Keratinocyte (primary cell): ENCODE data around the gene TSGA10. TPM values are rescaled to one million over a fixed set of nuclear protein-coding genes. Genes with fewer than 3 reads are reported as not detected.
"Not testable (repeated sequence)": the region's sequence is repeated elsewhere in the genome, so short reads cannot be mapped to it uniquely, and the experiment has no call there.

Experiments
- DNase-seq: peaks from one replicate; pipeline ENCODE4 v3.0.0-alpha.2; 2011; ENCODE audit warnings: low read depth, missing footprints, low spot score
- FAIRE-seq: peaks from 2 replicates; lab custom pipeline; 2011; peaks lifted over from hg19 to GRCh38; lab: Jason Lieb, UNC
- H2AFZ ChIP-seq: 2 replicates; pipeline ENCODE4 v1.6.0; 2012; ENCODE audit warnings: low read length, control low read depth, inconsistent platforms; ENCODE audit not compliant: control insufficient read depth
- H3K27ac ChIP-seq: 2 replicates; pipeline ENCODE4 v1.5.1; 2011; ENCODE audit warnings: low read length; ENCODE audit not compliant: control insufficient read depth, insufficient read depth
- H3K27me3 ChIP-seq: 3 replicates; pipeline ENCODE4 v1.6.0; 2011; ENCODE audit warnings: low read length; ENCODE audit not compliant: control insufficient read depth, insufficient read depth; ENCODE audit errors: extremely low read depth
- H3K36me3 ChIP-seq, 2 experiments: 2 replicates in 1 of 2; 3 replicates in 1 of 2; pipeline ENCODE4 v1.5.1; 2011; ENCODE audit warnings: low read length in 2 of 2, mild to moderate bottlenecking in 1 of 2; ENCODE audit not compliant: control insufficient read depth in 2 of 2, insufficient read depth in 2 of 2; ENCODE audit errors: extremely low read depth in 1 of 2
- H3K4me1 ChIP-seq: 3 replicates; pipeline ENCODE4 v1.5.1; 2011; ENCODE audit warnings: low read length; ENCODE audit not compliant: control insufficient read depth, insufficient read depth; ENCODE audit errors: extremely low read depth
- H3K4me2 ChIP-seq: 3 replicates; pipeline ENCODE4 v1.6.0; 2011; ENCODE audit warnings: low read depth, low read length; ENCODE audit not compliant: control insufficient read depth, insufficient read depth; ENCODE audit errors: extremely low read depth
- H3K4me3 ChIP-seq, 3 experiments: fragments of 200-600 bp in 1 of 3; sonication (generic) in 1 of 3; 2 replicates in 2 of 3; 3 replicates in 1 of 3; pipeline ENCODE4 v1.5.1; 2011 to 2016; ENCODE audit warnings: low read length in 3 of 3, mild to moderate bottlenecking in 3 of 3, control low read depth in 2 of 3, inconsistent platforms in 1 of 3, low read depth in 1 of 3, mixed read lengths in 1 of 3, mixed run types in 1 of 3, moderate library complexity in 1 of 3; ENCODE audit not compliant: control insufficient read depth in 2 of 3, insufficient read depth in 2 of 3; ENCODE audit errors: extremely low read depth in 1 of 3
- H3K79me2 ChIP-seq: 2 replicates; pipeline ENCODE4 v1.6.0; 2012; ENCODE audit warnings: low read length; ENCODE audit not compliant: control insufficient read depth, insufficient read depth
- H3K9ac ChIP-seq: 3 replicates; pipeline ENCODE4 v1.6.0; 2011; ENCODE audit warnings: low read length; ENCODE audit not compliant: control insufficient read depth, insufficient read depth; ENCODE audit errors: extremely low read depth
- H3K9me1 ChIP-seq: 3 replicates; pipeline ENCODE4 v1.6.0; 2011; ENCODE audit warnings: low read length; ENCODE audit not compliant: control insufficient read depth, insufficient read depth; ENCODE audit errors: extremely low read depth
- H3K9me3 ChIP-seq: 2 replicates; pipeline ENCODE4 v1.5.1; 2012; ENCODE audit warnings: low read depth, low read length; ENCODE audit not compliant: control insufficient read depth
- H4K20me1 ChIP-seq: 3 replicates; pipeline ENCODE4 v1.6.0; 2011; ENCODE audit warnings: low read length; ENCODE audit not compliant: control insufficient read depth, insufficient read depth; ENCODE audit errors: extremely low read depth
- EZH2 ChIP-seq: IDR thresholded peaks from one replicate; pipeline ENCODE4 v1.6.1; 2012; ENCODE audit warnings: inconsistent platforms, mild to moderate bottlenecking, low read length, moderate library complexity
- dilution Hi-C: fragments of 300-500 bp; cut with MboI; formaldehyde crosslinking; loops from one replicate; pipeline ENCODE4 v1.7.0; 2020; ENCODE audit warnings: low sequenced_read_pairs; ENCODE audit not compliant: extremely low pct_ligation_motif_present
- polyA plus RNA-seq, 5 experiments: library from polyadenylated mRNA; depleted of rRNA in 3 of 5; stranded (reverse) in 3 of 5; stranded (forward) in 1 of 5; unstranded in 1 of 5; fragments of >200 nt; gene quantifications; 1 replicate in 1 of 5; 2 replicates in 3 of 5; 3 replicates in 1 of 5; pipeline versions ENCODE4 v1.2.1 to v1.2.3, GENCODE V29; 2011 to 2012; ENCODE audit warnings: missing spikeins in 2 of 5, low read depth in 1 of 5, low replicate concordance in 1 of 5
- TF ChIP-seq, protein P1 (sequence below), 3 experiments: IDR thresholded peaks in 1 of 3; conservative IDR thresholded peaks in 1 of 3; optimal IDR thresholded peaks in 1 of 3; 2 replicates in 2 of 3; 3 replicates in 1 of 3; pipeline versions ENCODE3 to v1.5.1; 2011; ENCODE audit warnings: low read length in 3 of 3, mild to moderate bottlenecking in 3 of 3, moderate library complexity in 2 of 3, control low read depth in 1 of 3, inconsistent platforms in 1 of 3; ENCODE audit not compliant: insufficient read depth in 2 of 3; ENCODE audit errors: extremely low read depth in 1 of 3

Gene TSGA10
- polyA plus RNA-seq, 1 donor (not counting 4 experiments of a cell fraction or from before 2014, with no cell fraction given), result 2.4 TPM

DNA sequence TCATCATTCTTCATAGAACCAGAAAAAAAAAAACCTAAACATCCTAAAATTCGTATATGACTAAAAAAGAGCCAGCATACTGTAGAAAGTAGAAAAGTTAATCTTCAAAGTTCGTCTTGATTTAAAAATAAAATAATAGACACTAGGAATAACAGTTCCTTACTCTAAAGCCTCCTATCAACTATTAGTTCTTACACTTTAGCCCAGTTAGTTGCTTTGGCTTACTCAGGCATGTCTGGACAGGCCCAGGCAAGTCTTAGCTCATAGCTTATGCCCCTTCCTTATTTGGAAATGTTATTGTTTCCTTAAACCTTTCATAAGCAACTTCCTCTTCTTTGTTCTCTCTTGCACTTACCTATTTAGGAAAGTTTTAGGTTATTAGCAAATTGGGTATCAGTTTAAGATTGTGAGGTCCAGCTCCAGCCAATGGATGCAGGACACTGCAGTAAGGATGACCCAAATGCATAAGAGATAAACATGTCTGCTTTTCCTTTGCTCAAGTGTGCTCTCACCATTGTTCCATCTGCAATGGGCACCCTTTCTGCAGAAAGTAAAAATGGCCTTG is 113.9 kb downstream of the TSGA10 start:
- H3K79me2 ChIP-seq, H2AFZ ChIP-seq, H3K9me3 ChIP-seq, H3K4me1 ChIP-seq, FAIRE-seq, H3K4me2 ChIP-seq, H3K27me3 ChIP-seq, H3K9ac ChIP-seq, H3K36me3 ChIP-seq, H4K20me1 ChIP-seq, H3K9me1 ChIP-seq, H3K27ac ChIP-seq, DNase-seq, H3K4me3 ChIP-seq, dilution Hi-C loops: not testable (repeated sequence)

DNA sequence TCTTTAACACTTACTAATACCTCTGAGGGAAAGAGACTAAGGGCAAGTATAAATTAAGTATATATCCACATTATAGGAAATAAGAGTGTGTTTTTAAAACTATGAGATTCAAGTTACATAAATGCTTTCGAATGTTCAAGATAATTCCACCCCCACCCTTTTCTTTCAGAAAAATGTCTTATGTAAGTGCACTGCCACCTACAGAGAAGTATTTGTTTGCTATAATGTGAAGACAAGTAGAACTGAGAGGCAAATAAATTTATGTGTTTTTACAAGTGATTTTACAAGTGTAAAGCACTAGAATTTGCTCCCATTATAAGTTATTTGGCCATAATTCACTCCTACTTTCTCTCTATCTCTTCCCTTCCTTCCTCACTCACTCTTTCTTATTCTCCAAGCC is 118.8 kb downstream of the TSGA10 start:
- Histone ChIP-seq H3K9ac (no peak overlapping the region), H3K27me3 (no peaks in the 10 kb centered on the region), H3K9me3 (no peaks in the 10 kb centered on the region), H3K4me1 (peaks cover 6% of the 10 kb centered on the region), H3K4me2 (no peak overlapping the region), H4K20me1 (no peaks in the 10 kb centered on the region), H3K27ac (no peak overlapping the region), H3K36me3 (no peaks in the 10 kb centered on the region), H2AFZ (no peak overlapping the region), H3K79me2 (no peaks in the 10 kb centered on the region), H3K4me3 (no peak overlapping the region), H3K9me1 (no peaks in the 10 kb centered on the region)
- dilution Hi-C loops, result no loop called here
- TF ChIP-seq, protein P1, sequence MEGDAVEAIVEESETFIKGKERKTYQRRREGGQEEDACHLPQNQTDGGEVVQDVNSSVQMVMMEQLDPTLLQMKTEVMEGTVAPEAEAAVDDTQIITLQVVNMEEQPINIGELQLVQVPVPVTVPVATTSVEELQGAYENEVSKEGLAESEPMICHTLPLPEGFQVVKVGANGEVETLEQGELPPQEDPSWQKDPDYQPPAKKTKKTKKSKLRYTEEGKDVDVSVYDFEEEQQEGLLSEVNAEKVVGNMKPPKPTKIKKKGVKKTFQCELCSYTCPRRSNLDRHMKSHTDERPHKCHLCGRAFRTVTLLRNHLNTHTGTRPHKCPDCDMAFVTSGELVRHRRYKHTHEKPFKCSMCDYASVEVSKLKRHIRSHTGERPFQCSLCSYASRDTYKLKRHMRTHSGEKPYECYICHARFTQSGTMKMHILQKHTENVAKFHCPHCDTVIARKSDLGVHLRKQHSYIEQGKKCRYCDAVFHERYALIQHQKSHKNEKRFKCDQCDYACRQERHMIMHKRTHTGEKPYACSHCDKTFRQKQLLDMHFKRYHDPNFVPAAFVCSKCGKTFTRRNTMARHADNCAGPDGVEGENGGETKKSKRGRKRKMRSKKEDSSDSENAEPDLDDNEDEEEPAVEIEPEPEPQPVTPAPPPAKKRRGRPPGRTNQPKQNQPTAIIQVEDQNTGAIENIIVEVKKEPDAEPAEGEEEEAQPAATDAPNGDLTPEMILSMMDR (optimal IDR thresholded peaks at IDR 0.05 in 1 of 3, IDR thresholded peaks at IDR 0.05 in 1 of 3, conservative IDR thresholded peaks at IDR 0.05 in 1 of 3; ENCODE audit: extremely low read depth in 1 of 3, insufficient read depth in 2 of 3, low read length in 3 of 3), result no peak
- TF ChIP-seq EZH2, result no peak
- no peak for DNase-seq
- FAIRE-seq, result no peak

DNA sequence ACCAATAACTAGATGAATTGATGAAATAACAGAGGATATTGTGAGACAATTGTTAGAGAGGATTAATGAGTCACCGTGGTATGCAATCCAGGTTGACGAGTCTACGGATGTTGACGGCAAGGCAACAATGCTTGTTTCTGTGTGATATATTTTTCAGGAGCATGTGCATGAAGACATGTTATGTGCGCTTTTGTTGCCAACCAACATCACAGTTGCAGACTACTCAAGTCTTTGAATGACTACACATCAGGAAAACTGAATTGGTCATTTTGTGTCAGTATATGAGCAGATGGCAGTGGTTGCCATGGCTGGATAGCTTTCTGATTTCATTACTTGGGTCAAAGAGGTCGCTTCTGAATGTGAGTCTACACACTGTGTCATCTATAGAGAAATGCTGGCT is 122.0 kb downstream of the TSGA10 start:
- dilution Hi-C loops, result no loop called here
- Histone ChIP-seq H3K4me3 (no peak overlapping the region), H3K4me1 (peaks cover 6% of the 10 kb centered on the region), H3K27me3 (no peaks in the 10 kb centered on the region), H2AFZ (no peak overlapping the region), H3K4me2 (no peak overlapping the region), H3K27ac (no peak overlapping the region), H3K9me3 (no peaks in the 10 kb centered on the region), H3K36me3 (no peaks in the 10 kb centered on the region), H3K9ac (no peak overlapping the region), H3K79me2 (no peaks in the 10 kb centered on the region), H4K20me1 (no peaks in the 10 kb centered on the region), H3K9me1 (no peaks in the 10 kb centered on the region)
- TF ChIP-seq, protein P1 (optimal IDR thresholded peaks at IDR 0.05 in 1 of 3, IDR thresholded peaks at IDR 0.05 in 1 of 3, conservative IDR thresholded peaks at IDR 0.05 in 1 of 3; ENCODE audit: extremely low read depth in 1 of 3, insufficient read depth in 2 of 3, low read length in 3 of 3), result no peak
- TF ChIP-seq EZH2, result no peak
- DNase-seq, result no peak
- peak; percentile 48 for FAIRE-seq
